SU-DHL-6 (cell line): ENCODE results near the gene XRCC4.

Experiments used
- EZH2phosphoT487 ChIP-seq: fragments of 200-600 bp; sonication (generic), shearing (Covaris generic); conservative IDR thresholded peaks from 2 replicates; pipeline ENCODE4 v1.6.1; 2018; ENCODE audit warnings: mild to moderate bottlenecking, antibody characterized with exemption, low read length, moderate library complexity, mixed read lengths
- TF ChIP-seq, protein P1 (sequence below): fragments of 200-600 bp; sonication (generic); IDR thresholded peaks from one replicate; pipeline ENCODE4 v1.5.1; 2017; ENCODE audit warnings: antibody characterized with exemption, mild to moderate bottlenecking, low read length, moderate library complexity; ENCODE audit not compliant: insufficient read depth, poor library complexity, severe bottlenecking

DNA sequence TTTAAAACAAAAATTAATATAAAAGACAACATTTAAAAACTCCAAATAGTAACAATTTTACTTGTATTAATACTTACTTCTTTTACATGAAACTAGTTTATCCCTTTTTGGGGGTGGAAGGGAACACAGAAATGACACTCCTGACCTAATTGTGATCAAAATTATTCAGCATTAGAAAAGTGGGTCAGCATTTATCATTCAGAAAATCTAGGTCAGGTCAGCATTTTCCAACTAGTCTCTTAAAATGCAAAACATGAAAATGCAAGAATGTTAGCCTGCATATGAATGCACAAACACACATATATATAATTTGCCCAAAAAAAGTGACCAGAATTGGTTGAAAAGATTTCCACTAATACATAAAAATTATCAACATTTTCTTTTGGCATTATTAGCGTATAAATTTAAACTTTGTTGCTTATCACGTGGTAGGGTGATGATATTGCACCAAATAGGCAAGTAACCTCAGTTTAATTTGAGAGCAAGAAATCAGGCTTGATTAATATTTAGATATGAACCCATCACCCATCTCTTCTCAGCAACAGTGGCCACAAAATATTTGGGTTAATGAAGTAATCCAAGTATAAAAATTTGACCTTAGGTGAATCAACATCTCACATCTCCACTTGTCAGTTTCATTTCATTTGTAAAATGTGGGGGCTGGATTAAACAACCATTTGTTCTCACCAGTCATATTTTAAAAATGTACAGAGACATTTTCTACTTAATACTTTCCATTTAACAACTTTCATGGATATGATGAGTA lies 5.9 kb upstream of the XRCC4 start:
- TF ChIP-seq, protein P1, sequence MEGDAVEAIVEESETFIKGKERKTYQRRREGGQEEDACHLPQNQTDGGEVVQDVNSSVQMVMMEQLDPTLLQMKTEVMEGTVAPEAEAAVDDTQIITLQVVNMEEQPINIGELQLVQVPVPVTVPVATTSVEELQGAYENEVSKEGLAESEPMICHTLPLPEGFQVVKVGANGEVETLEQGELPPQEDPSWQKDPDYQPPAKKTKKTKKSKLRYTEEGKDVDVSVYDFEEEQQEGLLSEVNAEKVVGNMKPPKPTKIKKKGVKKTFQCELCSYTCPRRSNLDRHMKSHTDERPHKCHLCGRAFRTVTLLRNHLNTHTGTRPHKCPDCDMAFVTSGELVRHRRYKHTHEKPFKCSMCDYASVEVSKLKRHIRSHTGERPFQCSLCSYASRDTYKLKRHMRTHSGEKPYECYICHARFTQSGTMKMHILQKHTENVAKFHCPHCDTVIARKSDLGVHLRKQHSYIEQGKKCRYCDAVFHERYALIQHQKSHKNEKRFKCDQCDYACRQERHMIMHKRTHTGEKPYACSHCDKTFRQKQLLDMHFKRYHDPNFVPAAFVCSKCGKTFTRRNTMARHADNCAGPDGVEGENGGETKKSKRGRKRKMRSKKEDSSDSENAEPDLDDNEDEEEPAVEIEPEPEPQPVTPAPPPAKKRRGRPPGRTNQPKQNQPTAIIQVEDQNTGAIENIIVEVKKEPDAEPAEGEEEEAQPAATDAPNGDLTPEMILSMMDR, result no peak
- no peak for TF ChIP-seq EZH2phosphoT487
